Stimulated activated CD4-positive, alpha-beta T cell treated with anti-CD3 and anti-CD28 coated beads, Interleukin-12 subunit alpha, Interleukin-12 subunit beta, amount 100 ng/mL, for 4 hours (primary cell): Measurements from ENCODE around the gene FLNA.
"Not testable (repeated sequence)": the region's sequence is repeated elsewhere in the genome, so short reads cannot be mapped to it uniquely, and the experiment has no call there.

Experiments
- DNase-seq: peaks from one replicate; pipeline ENCODE4 v3.0.0-alpha.2; 2020

Gene FLNA

GRCh38 chrX:154328646-154329045 lies 45.8 kb downstream of the FLNA start:
- DNase-seq: no peak

GRCh38 chrX:154327038-154327820 lies 47.2 kb downstream of the FLNA start:
- no peak for DNase-seq

DNA sequence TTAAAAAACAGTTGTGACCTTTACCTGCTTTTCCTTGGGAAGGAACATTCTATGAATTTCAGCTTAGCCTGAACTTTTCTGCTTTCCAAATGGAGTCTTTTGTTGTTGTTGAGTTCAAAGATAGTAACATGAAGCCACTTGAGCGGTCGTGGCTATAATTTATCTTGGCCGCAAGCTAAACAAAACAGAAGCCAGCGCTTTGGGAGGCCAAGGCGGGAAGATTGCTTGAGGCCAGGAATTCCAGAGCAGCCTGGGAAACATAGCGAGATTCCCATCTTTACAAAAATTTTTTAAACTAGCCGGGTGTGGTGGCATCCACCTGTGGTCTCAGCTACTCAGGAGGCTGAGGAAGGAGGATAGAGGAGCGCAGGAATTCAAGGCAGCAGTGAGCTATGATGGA lies 48.9 kb downstream of the FLNA start:
- no peak for DNase-seq

DNA sequence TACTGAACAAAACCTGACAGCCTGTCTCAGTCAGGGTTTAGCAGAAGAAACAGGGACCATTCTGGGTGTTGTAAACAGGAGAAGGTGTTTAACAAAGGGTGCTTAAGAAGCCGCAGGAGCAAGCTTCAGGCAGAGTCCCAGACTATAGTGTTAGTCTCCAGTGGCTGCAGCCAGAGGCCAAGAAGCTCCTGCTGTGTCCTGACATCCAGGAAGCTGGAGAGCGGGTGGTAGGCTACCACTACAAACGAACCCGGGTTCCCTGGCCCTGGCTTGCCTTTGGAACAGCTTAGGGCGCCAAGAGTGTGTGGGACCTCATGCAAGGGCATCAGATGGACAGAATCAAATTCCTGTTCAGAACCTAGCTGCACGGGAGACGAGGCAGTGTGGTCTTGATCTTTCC lies 50.9 kb downstream of the FLNA start:
- DNase-seq: no peak

GRCh38 chrX:154322890-154323289 lies 51.5 kb downstream of the FLNA start:
- DNase-seq: no peak

- DNase-seq: no peak
These were observed 52.8 kb downstream of the FLNA start for GRCh38 chrX:154321594-154321993.

DNA sequence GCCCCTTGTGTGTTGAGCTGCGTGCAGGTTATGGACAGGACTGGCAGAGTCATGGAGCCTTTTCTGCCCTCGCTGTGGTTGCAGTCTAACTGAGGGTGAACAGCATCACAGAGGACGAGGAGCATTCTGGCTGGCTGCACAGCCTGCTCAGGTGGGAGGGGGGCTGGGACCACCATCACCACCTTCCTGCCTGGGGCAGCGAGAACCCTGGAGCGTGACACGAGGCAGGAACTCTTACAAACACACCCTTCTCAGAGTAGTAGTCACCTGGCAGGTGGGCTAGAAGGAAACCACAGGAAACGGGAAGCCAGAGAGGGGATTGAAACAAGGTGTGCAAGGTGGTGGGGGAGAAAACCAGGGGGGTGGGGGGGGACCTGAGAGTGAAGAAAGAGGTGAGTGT lies 53.3 kb downstream of the FLNA start:
- DNase-seq: no peak

DNA sequence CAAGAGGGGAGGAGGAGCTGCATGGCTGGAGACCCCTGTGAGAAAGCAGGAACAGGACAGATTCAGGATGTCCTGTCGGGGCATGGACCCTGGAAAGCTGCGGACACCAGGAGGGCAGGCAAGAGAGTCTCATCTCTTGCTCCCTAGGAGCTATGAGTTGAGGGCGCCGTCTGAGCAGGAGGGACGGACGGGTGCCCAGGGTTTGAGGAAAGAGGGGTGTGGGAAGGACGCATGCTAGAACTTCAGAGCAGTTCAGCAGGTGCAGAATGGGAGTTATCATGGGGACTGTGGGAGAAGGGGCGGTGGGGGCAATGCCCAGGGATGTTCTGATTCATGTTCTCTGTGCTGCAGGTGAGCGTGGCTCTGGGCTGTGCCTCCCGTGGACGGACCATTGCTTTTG lies 54.0 kb downstream of the FLNA start:
- DNase-seq: no peak

DNA sequence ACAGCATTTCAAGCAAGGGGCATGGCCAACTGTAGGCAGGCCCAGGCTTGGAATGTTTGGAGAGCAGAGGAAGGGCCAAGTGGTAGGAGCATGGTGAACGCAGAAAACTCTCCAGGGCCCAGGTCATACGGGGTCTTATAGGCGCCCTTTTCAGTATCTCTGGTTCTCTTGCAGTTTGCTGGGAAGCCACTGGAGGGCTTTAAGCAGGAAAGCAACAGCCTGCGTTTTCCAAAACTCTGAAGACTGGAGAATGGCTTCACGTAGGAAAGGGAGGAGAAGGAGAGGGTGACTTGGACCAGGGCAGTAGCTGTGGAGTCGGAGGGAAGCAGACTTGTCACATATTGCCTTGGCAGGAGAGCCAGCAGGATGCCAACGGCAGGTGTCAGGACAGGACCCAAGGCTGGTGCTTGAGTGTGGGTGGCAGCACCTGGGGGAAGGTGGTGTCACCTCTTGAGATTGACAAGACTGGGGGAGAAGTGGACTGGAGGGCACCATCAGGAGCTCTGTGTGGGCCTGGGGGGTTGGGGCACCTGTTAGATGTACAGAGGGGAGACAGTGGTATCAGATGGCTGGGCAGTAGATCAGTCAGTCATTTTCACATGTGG lies 56.9 kb downstream of the FLNA start:
- no peak for DNase-seq

DNA sequence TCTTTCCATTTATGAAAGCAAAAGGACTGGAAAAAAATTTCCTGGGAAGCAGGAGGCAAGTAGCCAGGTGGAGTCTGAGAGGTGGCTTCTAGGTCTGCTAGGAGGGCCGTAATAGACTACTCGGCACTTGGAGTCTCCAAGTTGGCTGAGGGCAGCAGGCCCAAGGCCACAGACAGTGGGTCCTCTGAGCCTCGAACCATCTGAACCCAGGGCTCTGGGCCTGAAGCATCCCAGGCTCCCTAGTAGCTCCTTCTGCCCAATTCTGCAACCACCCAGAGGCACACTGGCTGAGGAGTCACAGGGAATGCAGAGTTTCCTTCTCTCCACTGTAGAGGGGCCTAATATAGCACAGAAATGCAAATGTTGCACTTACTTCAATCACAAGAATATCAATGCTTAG lies 59.0 kb downstream of the FLNA start:
- no peak for DNase-seq

- no peak for DNase-seq
These were observed 61.3 kb downstream of the FLNA start for GRCh38 chrX:154313147-154313546.

DNA sequence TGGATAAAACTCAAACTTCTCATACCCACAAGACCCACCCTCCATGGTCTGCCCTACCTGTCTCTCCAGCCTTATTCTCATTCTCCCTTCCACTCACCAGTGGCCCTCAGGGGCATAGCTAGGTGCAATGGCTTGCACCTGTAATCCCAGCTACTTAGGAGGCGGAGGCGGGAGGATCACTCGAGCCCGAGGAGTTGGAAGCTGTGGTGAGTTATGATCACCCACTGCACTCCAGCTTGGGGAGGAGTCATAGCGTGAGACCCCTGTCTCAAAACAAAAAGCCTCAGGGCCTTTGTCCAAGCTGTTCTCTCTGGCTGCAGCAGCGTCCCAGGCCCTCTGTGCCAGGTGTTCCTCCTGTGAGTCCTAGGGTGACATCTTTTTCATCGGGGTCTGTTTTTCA lies 62.3 kb downstream of the FLNA start:
- DNase-seq: no peak

DNA sequence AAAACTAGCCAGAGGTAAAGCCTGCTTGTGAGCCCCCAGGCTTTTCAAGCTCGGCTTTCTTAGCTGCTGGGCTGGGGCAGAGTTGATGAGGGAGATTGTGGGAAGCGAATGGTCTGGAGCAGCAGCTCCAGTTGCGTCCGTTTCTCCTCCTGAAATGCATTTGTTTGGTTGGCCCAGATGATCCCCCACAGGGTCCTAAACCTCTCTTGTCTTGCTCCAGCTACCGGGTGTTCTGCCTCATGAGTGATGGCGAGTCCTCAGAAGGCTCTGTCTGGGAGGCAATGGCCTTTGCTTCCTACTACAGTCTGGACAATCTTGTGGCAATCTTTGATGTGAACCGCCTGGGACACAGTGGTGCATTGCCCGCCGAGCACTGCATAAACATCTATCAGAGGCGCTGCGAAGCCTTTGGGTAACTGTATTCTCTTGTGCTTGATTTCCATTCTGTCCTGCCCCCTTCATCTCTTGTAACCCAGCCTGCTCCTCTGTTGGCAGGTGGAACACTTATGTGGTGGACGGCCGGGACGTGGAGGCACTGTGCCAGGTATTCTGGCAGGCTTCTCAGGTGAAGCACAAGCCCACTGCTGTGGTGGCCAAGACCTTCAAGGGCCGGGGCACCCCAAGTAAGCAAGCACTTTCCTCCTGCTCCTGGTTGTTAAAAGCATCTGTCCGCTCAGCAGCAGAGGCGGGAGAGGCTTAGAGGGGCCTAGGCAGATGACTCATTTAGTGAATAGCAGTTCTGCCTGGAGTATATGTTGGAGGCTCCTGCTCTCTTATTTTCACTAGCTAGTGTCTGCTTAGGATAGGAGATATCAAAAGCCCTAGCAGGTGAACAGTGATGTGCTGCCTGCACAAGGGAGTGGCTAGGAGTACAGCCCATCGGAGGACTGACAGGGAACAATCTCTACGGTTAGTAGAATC lies 63.6 kb downstream of the FLNA start:
- DNase-seq: no peak

- no peak for DNase-seq
These were observed 65.2 kb downstream of the FLNA start for GRCh38 chrX:154309041-154309775.

- DNase-seq: peak; percentile 74
These were observed 66.1 kb downstream of the FLNA start for GRCh38 chrX:154308108-154308946.

GRCh38 chrX:154307202-154307601 lies 67.2 kb downstream of the FLNA start:
- no peak for DNase-seq

- DNase-seq: no peak
These were observed 68.8 kb downstream of the FLNA start for GRCh38 chrX:154305541-154306205.

- DNase-seq: no peak
These were observed 69.6 kb downstream of the FLNA start for GRCh38 chrX:154304846-154305245.

DNA sequence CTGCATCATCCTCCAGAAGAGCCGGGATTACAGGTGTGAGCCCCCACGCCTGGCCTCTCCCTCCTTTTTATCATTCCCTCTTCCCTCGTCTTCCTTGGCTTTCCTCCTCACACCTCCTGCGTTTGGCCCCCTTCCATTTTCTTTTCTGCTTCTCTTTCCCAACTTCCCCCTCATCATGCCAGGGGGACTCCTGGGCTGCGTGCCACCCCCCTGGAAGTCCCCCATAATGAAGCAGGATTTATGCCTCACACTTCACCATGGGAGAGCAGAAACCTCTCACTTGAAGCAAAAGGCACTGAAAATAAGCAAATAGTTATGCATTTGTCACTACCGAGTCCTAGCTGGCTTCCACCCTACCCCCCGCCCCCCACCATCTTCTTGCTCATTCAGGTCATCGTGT lies 71.0 kb downstream of the FLNA start:
- DNase-seq: no peak

DNA sequence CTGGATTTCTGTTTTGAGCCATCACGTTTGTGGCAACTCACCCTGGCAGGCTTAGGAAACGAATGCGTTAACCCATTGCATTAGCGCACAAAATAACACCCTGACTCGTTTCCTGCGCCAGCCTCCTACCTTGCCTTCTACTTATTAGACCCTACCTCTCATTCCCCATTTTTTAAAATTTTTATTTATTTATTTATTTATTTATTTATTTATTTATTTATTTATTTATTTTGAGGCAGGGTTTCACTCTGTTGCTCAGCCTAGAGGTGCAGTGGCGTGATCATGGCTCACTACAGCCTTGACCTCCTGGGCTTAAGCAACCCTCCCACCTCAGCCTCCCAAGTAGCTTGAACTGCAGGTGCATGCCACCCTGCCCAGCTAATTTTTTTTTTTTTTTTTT lies 71.4 kb downstream of the FLNA start:
- not testable (repeated sequence) for DNase-seq

DNA sequence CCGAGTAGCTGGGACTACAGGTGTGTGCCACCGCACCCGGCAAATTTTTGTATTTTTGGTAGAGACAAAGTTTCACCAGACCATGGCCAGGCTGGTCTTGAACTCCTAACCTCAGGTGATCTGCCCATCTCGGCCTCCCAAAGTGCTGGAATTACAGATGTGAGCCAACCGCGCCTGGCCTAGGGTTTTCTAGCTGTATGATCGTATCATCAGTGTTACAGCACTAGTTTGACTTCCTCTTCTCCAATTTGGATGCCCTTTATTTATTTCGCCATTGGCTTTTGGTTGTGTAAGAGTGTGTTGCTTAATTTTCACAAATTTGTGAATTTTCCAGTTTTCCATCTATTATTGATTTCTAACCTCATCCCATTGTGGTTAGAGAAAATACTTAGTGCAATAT lies 73.6 kb downstream of the FLNA start:
- no peak for DNase-seq
